ENCODE data around the gene GPI.

DNA sequence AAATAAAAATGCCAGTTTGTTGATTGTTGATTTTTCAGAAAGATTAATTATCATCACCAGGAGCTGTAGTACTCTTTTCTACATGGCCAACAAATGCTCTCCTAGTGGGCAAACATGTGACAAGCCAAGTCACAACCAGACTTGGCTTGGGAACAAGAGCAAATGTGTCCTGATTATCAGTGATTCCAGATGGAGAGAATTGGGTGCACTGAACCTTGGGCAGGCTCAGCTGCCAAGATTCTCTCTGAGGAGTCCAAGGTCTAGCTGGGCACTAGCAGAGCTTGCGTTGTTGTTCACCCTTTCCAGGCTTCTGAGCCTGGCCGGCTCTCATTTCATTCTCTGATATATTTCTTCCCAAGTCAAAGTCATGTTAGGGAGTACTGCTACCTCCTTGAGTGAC, 27.3 kb upstream of the GPI start:
- TF ChIP-seq ZNF75D (CRISPR knock-in tag; IDR thresholded peaks at IDR 0.05; ENCODE audit: borderline replicate concordance) (no peak), ZBTB42 (CRISPR knock-in tag; IDR thresholded peaks at IDR 0.05) (no peak), CHD2 (IDR thresholded peaks at IDR 0.05; ENCODE audit: low read depth, low read length) (no peak)
